Sigmoid colon (tissue), 7 donors: ENCODE measurements around the gene UBALD1. TPM values are rescaled to one million over a fixed set of nuclear protein-coding genes. Genes with fewer than 3 reads are reported as not detected.

Source experiments
- DNase-seq: peaks from one replicate; pipeline ENCODE4 v3.0.0-alpha.2; 2019
- H3K27ac ChIP-seq, 4 donors: fragments of 200-600 bp; sonication (generic); one replicate each; pipeline ENCODE4 v1.5.1; 2016 to 2019; ENCODE audit warnings: mild to moderate bottlenecking in 1 of 4
- H3K27me3 ChIP-seq, 3 donors: fragments of 200-600 bp; sonication (generic); one replicate each; pipeline ENCODE4 v1.5.1; 2019; ENCODE audit warnings: mild to moderate bottlenecking in 1 of 3
- H3K36me3 ChIP-seq, 4 donors: fragments of 200-600 bp; sonication (generic); one replicate each; pipeline ENCODE4 v1.5.1; 2016 to 2019
- H3K4me1 ChIP-seq, 4 donors: fragments of 200-600 bp; sonication (generic); one replicate each; pipeline ENCODE4 v1.5.1; 2017 to 2019
- H3K4me3 ChIP-seq, 4 donors: fragments of 200-600 bp; sonication (generic); one replicate each; pipeline ENCODE4 v1.5.1; 2017 to 2019; ENCODE audit warnings: mild to moderate bottlenecking in 2 of 4, moderate library complexity in 1 of 4
- H3K9me3 ChIP-seq, 4 donors: fragments of 200-600 bp in 3 of 4; sonication (generic) in 3 of 4; one replicate each; pipeline versions ENCODE4 v1.5.1 to v1.6.1; 2013 to 2019
- CTCF ChIP-seq, 4 experiments: fragments of 450-650 bp in 3 of 4; fragments of 200-600 bp in 1 of 4; IDR thresholded peaks; one replicate each; pipeline ENCODE4 v1.5.1; 2016 to 2019; ENCODE audit warnings: antibody characterized with exemption in 4 of 4, mild to moderate bottlenecking in 3 of 4, moderate library complexity in 2 of 4
- EP300 ChIP-seq, 4 donors: sonication (generic); formaldehyde crosslinking; IDR thresholded peaks; one replicate each; pipeline ENCODE4 v1.6.1; 2017; ENCODE audit warnings: antibody characterized with exemption in 4 of 4
- POLR2A ChIP-seq, 2 donors: fragments of 450-650 bp; IDR thresholded peaks; one replicate each; pipeline ENCODE4 v1.6.1; 2016; ENCODE audit warnings: antibody characterized with exemption in 2 of 2, mild to moderate bottlenecking in 2 of 2, moderate library complexity in 2 of 2
- POLR2AphosphoS5 ChIP-seq, 4 donors: sonication (generic); formaldehyde crosslinking; IDR thresholded peaks; one replicate each; pipeline ENCODE4 v1.6.1; 2017; ENCODE audit warnings: antibody characterized with exemption in 4 of 4
- WGBS, 2 donors: extraction: QIAGEN DNeasy Blood & Tissue Kit; methylation state at CpG; one replicate each; pipeline ENCODE4 v1.1.7; 2013; 5-methylcytosine and 5-hydroxymethylcytosine counted together
- intact Hi-C: fragments of 100-400 bp; cut with DNase I; formaldehyde crosslinking; loops from one replicate; pipeline ENCODE4 v1.15.1; 2023
- polyA plus RNA-seq, 3 donors: library from polyadenylated mRNA; stranded (reverse); fragments of 200-250 nt; gene quantifications; one replicate each; pipeline ENCODE4 v1.2.3, GENCODE V29; 2013
- total RNA-seq, 4 donors: library from RNA; depleted of rRNA; stranded (reverse); fragments of >200 nt; gene quantifications; one replicate each; pipeline ENCODE4 v1.1.0, GENCODE V29; 2016
- donor health status: healthy with polysubstance abuse.
- donor health status: Bipolar disorder and iron deficiency.
- donor health status: healthy.

UBALD1 gene
- total and polyA plus RNA-seq, 7 donors, result 7.6 to 22.9 (median 12.6) TPM

GRCh38 chr16:4646773-4647643, 32.3 kb upstream of the UBALD1 start:
- H3K36me3 ChIP-seq, result peaks cover 0 to 37% (median 11%) of the 10 kb centered on the region in 4 donors
- intact Hi-C loops, result no loop called here

GRCh38 chr16:4641895-4642294, 27.2 kb upstream of the UBALD1 start:
- TF ChIP-seq EP300 (IDR thresholded peaks at IDR 0.05), result no peak
- Histone ChIP-seq H3K9me3 (no peaks in the 10 kb centered on the region), H3K27me3 (no peaks in the 10 kb centered on the region), H3K4me1 (peaks cover 0 to 18% (median 8%) of the 10 kb centered on the region in 4 donors), H3K36me3 (peaks cover 0 to 23% (median 0%) of the 10 kb centered on the region in 4 donors), H3K27ac (no peak overlapping the region), H3K4me3 (no peak overlapping the region)
- intact Hi-C loops, result no loop called here
- WGBS, 2 donors, result 71 to 91% methylated on average over 14 of the region's 14 CpGs
- DNase-seq, result no peak

More at GRCh38 chr16:4646773-4647643, 32.3 kb upstream of the UBALD1 start:
- no peaks in the 10 kb centered on the region for H3K9me3 ChIP-seq
- H3K4me3 ChIP-seq, result no peak overlapping the region
- H3K27ac ChIP-seq, result no peak overlapping the region
- H3K27me3 ChIP-seq, result no peaks in the 10 kb centered on the region
- TF ChIP-seq EP300 (IDR thresholded peaks at IDR 0.05), result no peak
- TF ChIP-seq POLR2AphosphoS5 (IDR thresholded peaks at IDR 0.05), result no peak
- no peak for TF ChIP-seq POLR2A (IDR thresholded peaks at IDR 0.05)
- no peak for TF ChIP-seq CTCF (IDR thresholded peaks at IDR 0.05)
- WGBS, 2 donors, result 87 to 94% methylated on average over 22 of the region's 22 CpGs
- H3K4me1 ChIP-seq, result no peaks in the 10 kb centered on the region
- DNase-seq, result no peak

- 76 to 96% methylated on average over 5 of the region's 5 CpGs for WGBS, 2 donors
- peaks cover 0 to 17% (median under 1%) of the 10 kb centered on the region in 4 donors for H3K36me3 ChIP-seq
Observed at GRCh38 chr16:4641306-4641687, 26.6 kb upstream of the UBALD1 start.

GRCh38 chr16:4640572-4641305, 26.1 kb upstream of the UBALD1 start:
- intact Hi-C loops, result no loop called here
- no peak for DNase-seq
- WGBS, 2 donors, result 42 to 71% methylated on average over 19 of the region's 19 CpGs
- peaks cover 0 to 18% (median 8%) of the 10 kb centered on the region in 4 donors for H3K4me1 ChIP-seq
- H3K27ac ChIP-seq, result no peak overlapping the region
- peaks cover 0 to 12% (median 3%) of the 10 kb centered on the region in 4 donors for H3K36me3 ChIP-seq
- TF ChIP-seq EP300 (IDR thresholded peaks at IDR 0.05), result no peak
- no peaks in the 10 kb centered on the region for H3K9me3 ChIP-seq
- no peaks in the 10 kb centered on the region for H3K27me3 ChIP-seq
- H3K4me3 ChIP-seq, result no peak overlapping the region

More at GRCh38 chr16:4641306-4641687, 26.6 kb upstream of the UBALD1 start:
- H3K27ac ChIP-seq, result no peak overlapping the region
- no peak overlapping the region for H3K4me3 ChIP-seq
- peaks cover 0 to 18% (median 8%) of the 10 kb centered on the region in 4 donors for H3K4me1 ChIP-seq
- intact Hi-C loops, result no loop called here
- H3K9me3 ChIP-seq, result no peaks in the 10 kb centered on the region
- DNase-seq, result no peak
- TF ChIP-seq EP300 (IDR thresholded peaks at IDR 0.05) (no peak), POLR2A (IDR thresholded peaks at IDR 0.05) (no peak), POLR2AphosphoS5 (IDR thresholded peaks at IDR 0.05) (no peak), CTCF (IDR thresholded peaks at IDR 0.05) (no peak)
- no peaks in the 10 kb centered on the region for H3K27me3 ChIP-seq

- Histone ChIP-seq H3K27me3 (no peaks in the 10 kb centered on the region), H3K27ac (no peak overlapping the region), H3K36me3 (peaks cover 0 to 9% (median 3%) of the 10 kb centered on the region in 4 donors), H3K4me3 (no peak overlapping the region), H3K4me1 (peaks cover 0 to 18% (median 8%) of the 10 kb centered on the region in 4 donors), H3K9me3 (no peaks in the 10 kb centered on the region)
- no peak for DNase-seq
- intact Hi-C loops, result no loop called here
- 90 to 91% methylated on average over 27 of the region's 27 CpGs for WGBS, 2 donors
- TF ChIP-seq POLR2AphosphoS5 (IDR thresholded peaks at IDR 0.05) (no peak), CTCF (IDR thresholded peaks at IDR 0.05) (no peak)
Observed at GRCh38 chr16:4639899-4640509, 25.3 kb upstream of the UBALD1 start.
